D341Med (cell line): ENCODE measurements around the gene RESP18.
"Not testable (repeated sequence)": the region's sequence is repeated elsewhere in the genome, so short reads cannot be mapped to it uniquely, and the experiment has no call there.

Source experiments
- DNase-seq: peaks from one replicate; pipeline ENCODE4 v3.0.0; 2012; ENCODE audit warnings: low spot score

The RESP18 gene

DNA sequence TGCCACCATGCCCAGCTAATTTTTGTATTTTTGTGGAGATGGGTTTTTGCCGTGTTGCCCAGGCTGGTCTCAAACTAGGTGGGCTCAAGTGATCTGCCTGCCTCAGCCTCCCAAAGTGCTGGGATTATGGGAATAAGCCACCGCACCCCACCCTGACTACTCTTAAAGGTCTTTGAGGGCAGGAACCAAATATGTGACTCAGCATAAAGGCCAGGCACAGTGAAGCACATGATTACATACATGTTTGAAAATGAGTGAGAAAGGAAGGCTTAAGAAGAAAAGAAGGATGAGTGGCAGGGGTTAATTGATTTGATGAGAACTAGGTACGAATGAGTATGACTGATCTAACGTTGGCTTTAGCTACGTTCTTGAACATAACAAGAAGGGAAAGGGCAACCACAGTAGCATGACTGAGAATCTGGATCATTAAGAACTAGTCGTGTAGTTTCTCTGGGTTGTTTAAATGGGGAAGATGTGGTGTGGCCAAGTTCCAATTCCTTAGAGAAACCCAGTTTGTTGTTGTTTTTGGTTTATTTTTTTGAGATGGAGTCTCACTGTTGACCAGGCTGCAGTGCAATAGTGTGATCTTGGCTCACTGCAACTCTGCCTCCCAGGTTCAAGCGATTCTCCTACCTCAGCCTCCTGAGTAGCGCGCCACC lies 6.8 kb downstream of the RESP18 start:
- no peak for DNase-seq

DNA sequence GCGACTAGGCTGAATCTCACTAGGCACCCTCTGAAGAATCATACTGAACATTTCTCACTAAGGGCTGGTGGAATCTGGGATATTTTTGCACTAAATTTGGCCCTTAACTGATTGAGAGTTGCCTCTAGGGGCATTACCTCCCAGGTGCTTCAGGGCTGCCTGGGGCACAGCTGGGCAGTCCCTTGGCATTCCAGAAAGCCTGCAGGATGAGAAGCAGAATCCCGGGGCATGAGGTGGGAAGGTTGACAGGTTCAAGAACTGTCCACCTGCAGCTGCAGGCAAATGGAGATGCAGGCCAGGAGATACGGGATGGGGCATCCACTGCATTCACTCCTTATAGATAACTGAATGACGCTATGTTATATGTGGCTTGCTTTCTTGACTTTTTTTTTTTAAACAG lies 7.4 kb downstream of the RESP18 start:
- DNase-seq = no peak

DNA sequence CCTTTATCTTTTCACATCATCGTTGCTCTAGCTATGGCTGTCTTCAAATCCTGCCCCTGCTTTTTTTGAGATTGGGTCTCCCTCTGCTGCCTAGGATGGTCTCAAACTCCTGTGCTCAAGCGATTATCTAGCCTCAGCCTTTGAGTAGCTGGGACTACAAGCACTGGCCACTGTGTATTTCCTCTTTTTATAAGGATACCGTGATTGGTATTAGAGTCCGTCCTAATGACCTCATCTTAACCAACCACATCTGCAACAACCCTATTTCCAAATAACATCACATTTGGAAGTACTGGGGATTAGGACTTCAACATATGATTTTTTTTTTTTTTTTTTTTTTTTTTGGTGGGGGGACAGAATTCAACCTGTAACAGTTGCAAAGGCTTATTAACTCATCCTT lies 9.1 kb downstream of the RESP18 start:
- no peak for DNase-seq

DNA sequence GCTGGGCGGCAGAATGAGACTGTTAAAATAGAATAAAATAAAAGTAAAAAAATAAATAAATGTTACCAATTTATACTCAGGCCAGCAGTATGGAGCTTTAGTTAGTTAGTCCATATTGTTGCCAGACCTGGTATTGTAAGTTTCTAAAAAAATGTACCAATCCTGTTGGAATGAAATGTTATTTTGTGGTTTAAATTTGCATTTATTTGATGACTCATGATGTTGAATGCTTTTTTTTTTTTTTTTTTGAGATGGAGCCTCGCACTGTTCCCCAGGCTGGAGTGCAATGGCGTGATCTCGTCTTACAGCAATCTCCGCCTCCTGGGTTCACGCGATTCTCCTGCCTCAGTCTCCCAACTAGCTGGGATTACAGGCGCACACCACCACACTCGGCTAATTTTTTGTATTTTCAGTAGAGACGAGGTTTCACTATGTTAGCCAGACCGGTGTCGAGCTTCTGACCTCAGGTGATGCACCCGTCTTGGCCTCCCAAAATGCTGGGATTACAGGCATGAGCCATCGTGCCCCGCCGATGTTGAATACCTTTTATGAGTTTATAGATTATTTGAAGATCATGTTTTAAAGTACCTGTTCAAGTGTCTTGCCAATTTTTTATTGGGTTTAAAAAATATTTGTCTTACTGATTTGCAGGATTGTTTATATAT lies 17.6 kb downstream of the RESP18 start:
- DNase-seq = no peak

DNA sequence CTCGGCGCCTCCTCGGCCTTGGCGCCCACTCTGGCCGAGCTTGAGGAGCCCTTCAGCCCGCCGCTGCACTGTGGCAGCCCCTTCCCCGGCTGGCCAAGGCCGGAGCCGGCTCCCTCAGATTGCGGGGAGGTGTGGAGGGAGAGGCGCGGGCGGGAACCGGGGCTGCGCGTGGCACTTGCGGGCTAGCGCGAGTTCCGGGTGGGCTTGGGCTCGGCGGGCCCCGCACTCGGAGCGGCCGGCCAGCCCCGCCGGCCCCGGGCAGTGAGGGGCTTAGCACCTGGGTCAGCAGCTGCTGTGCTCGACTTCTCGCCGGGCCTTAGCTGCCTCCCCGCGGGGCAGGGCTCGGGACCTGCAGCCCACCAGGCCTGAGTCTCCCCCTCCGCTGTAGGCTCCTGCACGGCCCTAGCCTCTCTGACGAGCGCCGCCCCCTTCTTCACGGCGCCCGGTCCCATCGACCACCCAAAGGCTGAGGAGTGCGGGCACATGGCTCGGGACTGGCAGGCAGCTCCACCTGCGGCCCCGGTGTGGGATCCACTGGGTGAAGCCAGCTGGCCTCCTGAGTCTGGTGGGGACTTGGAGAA lies 19.8 kb downstream of the RESP18 start:
- DNase-seq = not testable (repeated sequence)

DNA sequence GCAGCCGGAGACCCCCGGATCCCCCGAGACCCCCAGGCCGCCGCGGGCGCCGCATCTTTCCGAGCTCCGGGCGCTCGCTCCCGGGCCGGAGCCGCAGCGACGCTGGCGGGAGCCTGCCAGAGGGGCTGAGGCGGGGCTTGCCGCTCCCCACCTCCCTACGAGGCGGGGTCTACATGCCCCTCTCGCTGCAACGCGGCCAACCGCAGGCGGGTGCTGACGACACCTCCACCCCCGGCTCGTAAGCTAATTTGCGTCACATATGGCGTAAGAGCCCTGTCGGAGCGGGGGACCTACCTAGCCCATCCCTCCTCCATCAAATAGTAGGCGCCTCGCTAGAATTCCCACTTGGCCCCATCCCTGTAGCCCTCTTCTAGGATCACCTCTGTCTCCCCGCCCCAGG lies 23.3 kb downstream of the RESP18 start, which contains the start of gene PTPRN:
TSS of gene PTPRN (minus strand) at position 124 of the 400 bp plus-strand sequence. CDS start at position 55, 69 bp downstream.
- peak; percentile 82 for DNase-seq

DNA sequence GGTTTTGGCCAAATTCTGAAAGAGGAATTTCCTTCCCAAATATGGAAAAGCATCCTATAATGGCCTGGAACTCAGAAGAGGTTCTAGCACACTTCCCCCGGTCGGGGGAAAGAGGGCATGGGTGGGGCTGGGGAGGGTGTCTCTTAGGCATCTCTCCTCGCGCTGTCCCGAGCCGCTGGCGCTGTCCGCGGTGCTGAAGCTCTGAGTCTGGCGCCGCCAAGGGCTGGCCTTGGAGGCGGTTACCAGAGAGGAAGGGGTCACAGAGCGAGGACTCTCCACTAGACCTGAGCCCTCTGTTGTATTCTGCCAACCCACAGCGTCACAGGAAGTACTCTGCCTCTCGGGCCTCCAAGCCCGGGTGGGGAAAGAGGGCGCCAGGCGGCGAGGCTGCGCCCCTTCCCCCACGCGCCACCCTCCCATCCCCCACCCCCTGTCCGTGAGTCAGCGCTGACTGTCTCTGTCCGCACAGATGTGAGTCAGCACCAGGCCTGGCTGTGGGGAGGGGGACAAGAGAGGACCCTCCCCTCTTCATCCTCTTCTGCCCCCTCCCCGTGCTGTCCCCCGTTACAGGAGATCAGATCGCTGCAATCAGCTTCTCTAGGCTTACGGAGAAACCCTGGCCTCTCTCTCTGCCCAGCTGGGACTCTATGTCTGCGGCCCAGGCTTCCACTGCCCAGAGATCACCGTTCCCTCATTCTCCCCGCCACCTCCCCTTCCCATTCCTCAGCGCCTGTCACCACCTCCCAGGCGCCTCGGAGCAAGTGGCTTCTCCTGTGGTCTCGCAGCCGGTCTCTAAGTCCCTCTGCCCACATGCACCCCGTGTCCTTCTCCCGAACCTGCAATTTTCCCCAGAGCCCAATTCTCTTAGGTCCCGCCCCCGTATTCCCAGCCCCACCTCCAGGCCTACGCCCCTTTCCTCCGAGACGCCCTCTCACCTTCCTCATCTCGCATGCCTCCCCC lies 24.1 kb downstream of the RESP18 start:
- DNase-seq = no peak

DNA sequence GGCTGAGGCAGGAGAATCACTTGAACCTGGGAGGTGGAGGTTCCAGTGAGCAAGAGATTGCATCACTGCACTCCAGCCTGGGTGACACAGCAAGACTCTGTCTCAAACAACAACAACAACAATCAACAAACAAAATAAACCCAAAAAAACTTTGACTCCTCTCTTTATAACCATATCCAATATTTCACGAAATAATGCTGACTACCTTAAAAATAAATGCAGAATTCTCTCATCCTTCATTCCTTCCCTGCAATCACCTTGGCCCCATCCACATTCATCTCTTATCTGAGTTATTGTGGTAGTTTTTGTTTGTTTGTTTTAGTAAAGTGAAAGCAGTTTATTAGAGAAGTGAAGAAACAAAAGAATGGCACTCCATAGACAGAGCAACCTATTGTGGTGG lies 26.5 kb downstream of the RESP18 start:
- no peak for DNase-seq

DNA sequence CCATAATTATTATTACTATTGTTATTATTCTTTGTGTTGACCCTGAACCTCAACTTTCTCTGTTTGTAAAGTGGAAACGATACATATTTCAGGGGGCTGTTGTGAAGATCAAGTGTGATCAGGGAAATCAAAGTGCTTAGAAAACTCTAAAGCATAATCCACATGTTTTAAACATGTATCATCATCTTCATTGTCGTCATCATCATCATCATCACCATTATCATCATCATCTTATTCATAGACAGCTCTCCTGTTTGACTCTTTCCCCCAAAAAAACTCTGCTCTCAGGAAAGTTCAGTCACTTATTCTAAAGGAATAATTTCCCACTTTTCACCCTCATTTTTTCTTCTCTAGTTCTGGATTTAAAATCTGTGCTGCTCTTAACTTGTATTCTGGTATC lies 28.3 kb downstream of the RESP18 start:
- no peak for DNase-seq

DNA sequence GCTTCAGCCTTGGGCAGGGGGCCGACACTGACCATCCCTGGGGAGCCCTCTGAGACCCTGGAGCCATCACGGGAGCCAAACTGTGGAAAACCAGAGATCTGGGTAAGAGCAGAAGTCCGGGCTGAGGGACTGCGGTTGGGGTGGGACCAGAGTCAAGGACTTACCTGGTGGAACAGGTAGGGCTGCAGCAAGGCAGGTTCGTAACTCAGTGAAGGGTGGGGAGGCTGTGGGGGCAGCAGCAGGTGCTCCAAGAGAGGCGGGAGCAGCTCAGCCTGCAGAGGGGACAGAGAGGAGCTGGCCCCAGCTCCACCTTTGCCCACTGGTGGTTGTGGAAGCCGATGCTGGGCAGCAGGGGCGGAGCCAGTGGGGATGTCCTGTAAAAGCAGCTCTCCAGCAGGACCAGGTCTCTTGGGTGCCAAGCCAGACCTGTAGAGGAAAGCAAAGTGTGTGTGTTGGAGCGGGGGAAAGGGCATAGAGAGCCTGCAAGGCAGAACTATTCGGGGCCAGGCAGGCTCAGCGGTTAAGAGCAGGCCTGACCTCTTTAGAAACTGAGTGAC lies 30.1 kb downstream of the RESP18 start:
- peak; percentile 9 for DNase-seq

DNA sequence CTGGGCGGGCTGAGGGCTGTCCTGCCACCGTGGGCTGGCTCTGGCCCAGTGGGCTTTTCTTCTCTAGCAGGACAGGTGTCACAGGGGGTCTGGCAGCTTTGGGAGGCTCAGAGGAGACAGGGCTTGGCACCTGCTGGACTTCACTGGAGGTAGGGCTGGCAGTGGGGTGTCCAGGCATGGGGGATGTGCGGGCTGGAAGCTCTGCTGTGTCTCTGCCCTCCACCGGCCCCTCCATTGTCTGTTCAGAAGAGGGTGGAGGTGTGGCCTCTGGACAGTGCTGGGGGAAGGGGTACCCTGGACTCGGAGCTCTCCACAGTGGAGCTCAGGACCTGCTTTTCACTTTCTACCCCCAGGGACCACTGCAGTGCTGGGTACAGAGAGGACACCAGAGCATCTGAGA lies 32.5 kb downstream of the RESP18 start:
- DNase-seq = peak; percentile 9

DNA sequence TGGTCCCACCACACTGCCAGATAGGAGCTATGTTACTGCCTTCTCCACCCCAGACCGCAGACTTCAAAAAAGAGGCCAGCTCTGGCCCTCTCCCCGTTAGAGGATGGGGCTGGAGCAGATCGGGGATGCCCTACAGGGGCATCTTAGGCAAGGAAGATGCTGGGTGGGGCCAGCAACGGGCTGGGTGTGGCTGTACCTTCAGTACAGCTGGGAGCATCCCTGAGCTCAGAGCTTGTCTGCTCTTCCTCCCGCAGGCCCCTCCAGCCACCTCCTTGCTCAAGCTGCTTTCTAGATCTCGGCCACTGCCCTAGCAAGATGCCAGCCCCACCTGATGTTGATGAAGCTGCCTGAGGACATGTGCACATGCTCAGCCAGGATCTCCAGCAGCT lies 33.2 kb downstream of the RESP18 start:
- peak; percentile 16 for DNase-seq

DNA sequence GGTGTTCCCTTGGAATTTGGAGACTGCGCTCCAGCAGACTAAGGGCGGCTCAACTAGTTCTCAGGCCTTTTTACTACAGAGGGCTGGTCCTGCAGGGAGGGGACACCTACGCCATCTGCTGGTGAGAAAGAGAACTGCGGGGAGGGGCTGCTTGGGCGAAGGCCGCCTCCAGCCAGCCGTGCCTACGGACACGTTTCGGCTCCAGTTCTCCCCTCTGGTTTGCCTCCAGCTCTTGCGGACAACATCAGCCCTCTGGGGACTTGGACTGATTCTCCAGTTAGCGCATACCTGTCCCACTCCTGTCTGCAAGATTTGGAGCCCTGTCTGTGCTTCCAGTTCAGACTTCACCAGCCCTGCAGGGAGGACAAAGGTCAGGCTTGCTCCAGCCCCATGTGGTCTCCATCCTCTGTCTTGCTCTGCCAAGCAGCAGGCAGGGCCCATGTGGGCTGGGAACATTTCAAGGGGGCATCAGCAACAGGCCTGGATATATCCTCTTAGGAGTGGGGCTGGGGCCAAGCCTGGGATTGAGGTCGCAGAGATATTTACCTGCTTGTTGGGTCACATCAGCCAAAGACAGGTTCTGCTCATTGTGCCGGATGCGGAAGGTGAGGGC lies 33.7 kb downstream of the RESP18 start:
- DNase-seq = peak; percentile 91

DNA sequence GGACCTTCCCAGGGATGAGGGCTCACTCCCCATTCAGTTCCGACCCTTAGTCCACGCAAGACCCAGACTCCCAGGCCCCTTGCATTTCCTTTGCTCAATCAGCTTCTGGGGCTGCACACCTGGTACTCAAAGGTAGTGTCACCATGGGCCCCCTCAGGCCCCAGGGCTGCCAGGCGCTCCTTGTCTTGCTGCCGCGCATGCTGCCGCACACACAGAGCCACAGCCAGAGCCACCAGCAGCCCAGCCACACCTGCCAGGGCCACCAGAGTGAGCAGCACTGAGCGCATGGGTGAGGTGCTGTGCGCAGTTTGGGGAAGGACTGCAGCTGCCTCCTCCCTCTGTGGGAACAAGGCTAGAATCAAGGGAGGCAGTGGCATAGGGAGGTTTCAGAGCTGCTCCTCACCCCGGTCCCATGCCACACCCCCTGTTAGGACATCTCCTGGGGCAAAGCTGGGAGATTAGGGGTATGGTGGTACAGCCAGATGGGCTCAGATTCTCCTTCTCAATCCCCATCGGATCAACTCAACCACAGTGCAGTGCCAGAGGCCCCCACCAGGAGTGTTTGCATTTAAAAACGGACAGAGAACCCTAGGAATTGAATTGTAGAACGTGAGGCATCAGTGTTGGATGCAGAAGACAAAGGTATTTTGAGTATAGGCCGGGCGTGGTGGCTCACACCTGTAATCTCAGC lies 34.6 kb downstream of the RESP18 start:
- DNase-seq = peak; percentile 51

DNA sequence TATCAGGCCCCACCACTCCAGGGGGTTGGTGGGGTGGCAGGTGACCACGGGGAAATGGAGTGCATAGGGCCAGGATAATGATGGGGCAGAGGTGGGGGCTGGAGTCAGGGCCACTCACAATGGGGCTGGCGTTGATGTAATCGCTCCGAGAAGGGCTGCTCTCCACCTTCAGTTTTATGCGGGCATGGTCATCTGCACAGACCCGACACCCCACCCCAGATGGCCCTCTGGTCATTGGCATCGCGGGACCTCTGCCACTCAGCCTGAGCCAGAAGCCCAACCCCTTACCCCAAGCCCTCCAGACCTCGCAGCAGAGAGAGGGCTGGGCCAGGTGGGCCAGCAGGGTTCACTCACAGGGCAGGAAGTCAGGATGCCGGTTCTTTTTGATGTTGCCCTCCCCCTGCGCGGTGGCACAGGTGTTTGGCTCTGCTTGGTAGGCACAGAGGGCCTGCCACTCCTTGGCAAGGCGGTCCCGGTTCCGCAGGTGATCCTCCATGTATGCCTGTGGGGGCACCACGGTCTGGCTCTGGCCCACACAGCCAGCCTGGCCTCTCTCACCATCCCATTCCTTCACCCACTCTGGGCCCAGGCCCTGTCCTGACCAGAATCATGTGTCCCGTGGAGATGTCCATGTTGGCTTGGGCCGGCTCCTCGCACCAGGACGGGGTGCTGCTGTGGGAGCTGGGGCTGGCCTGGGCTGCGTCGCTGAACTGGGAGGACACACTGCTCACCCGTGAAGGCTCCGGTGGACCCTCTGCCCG lies 35.7 kb downstream of the RESP18 start:
- peak; percentile 6 for DNase-seq

DNA sequence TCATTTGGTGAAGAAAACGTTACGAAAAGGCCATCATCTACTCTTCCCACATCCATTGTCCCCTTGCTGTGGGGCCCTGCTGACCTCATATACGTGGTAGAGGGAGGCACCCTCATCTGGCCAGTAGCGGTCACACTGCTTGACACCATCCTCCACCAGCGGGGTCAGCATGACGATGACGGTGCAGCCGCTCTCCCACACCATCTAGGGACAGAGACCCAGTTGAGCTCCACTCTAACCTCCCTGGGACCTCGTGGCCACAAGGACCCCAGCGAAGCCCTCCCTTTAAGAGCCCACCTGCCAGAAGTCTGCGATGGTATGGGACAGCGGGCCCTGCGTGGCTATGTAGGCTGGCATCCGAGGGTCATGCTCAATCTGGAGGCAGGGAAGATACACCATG lies 36.4 kb downstream of the RESP18 start:
- DNase-seq = no peak

DNA sequence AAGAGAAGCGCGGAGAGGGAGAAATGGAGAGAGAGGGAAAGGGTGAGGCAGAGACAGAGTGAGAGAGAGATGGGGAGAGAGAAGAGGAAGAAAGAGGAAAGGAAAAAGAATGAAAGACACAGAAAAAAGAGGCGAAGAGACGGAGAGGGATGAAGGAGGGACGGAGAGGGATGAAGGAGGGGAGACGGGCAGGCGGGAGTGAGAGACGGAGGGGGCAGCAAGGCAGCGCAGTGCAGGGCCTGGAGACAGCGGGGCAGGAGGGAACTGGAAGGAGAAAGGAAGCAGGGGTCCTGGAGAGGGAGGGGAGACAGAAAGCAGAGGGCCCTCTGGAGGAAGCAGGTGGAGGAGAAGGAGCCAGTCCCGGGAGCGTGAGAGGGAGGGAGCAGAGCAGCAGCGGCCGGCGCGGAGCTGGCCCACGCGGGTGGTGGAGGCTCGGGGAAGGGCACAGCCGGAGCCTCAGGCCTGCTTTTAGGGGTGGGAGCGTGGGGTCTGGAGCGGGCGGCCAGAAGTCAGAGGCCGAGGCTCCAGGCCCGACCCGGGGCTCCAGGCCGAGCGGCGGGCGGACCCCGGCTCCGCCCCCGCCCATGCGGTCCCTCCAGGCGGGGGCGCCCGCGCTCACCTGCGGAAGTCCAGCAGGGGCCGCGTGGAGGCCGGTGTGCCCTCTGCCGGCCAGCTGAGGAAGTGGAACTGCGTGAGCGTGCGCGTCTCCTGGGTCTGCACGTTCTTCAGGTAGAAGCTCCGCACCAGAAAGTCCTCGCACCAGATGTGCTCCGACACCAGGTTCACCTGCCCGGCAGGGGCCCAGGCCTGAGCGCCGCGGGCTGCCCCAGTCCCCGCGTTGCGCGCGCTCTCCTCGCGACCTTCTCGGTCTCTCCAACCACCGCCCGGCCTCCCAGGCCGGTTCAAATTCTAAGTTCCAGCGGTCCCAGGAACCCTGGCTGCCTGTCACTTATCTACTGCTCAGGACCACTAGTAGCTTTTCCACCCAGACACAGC lies 37.9 kb downstream of the RESP18 start:
- DNase-seq = peak; percentile 96

DNA sequence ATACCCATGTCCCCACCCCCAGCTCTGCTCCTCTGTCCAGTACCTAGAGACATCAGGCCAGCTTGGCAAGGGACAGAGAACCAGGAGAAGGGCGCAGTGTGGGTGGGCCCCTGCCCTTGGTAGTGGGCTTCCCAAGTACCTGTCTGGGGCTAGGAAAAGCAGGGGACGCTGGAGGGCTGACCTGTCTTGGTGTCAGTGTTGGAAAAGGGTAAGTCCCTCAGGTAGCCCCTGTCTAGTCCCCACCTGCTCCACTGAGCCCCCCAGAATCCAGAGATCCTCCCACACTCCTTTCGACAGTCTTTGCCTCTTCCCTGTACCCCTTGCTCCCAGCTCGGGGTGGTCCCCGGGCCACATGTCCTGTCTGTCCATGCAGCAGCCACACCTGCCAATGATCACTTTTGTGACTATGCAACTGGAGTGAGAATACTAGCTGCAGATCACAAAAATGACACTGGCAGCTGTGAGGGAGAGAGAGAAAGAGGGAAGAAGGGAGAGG lies 38.8 kb downstream of the RESP18 start:
- peak; percentile 7 for DNase-seq

DNA sequence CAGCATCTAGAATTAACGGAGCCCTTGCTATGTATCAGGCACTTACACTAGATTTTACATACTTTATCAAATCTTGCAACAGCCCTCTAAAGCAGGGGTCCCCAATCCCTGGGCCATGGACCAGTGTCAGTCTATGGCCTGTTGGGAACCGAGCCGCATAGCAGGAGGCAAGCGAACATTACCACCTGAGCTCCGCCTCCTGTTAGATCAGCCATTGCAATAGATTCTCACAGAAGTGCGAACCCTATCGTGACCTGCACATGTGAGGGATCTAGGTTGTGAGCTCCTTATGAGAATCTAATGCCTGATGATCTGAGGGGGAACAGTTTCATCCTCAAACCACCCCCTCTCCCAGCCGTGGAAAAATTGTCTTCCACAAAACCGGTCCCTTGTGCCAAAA lies 39.9 kb downstream of the RESP18 start:
- DNase-seq = no peak
